Head of caudate nucleus (tissue), 42 donors: ENCODE data around the gene OR5D16.
"Not testable (repeated sequence)": the region's sequence is repeated elsewhere in the genome, so short reads cannot be mapped to it uniquely, and the experiment has no call there.

Experiments
- DNase-seq, 42 donors: peaks; one replicate each; pipeline versions ENCODE4 v3.0.0 to v3.0.0-alpha.2; 2020 to 2021; ENCODE audit warnings: mixed read lengths in 7 of 42
- intact Hi-C: fragments of 100-400 bp; cut with DNase I; formaldehyde crosslinking; loops from one replicate; pipeline ENCODE4 v1.15.0; 2022

The OR5D16 gene

GRCh38 chr11:55838452-55838851, at the start of gene OR5D16:
OR5D16 (plus strand) TSS chr11:55838752; CDS start chr11:55838752, 0 bp downstream.
- intact Hi-C loops: no loop called here
- no peak for DNase-seq

- intact Hi-C loops: no loop called here
- no peak for DNase-seq
Observed at GRCh38 chr11:55791606-55792005, 46.9 kb upstream of the OR5D16 start.

- intact Hi-C loops: no loop called here
- DNase-seq: no peak
Observed at GRCh38 chr11:55793321-55793720, 45.2 kb upstream of the OR5D16 start.

GRCh38 chr11:55795256-55795655, 43.3 kb upstream of the OR5D16 start, which contains the start of gene OR5D14:
OR5D14 (plus strand) TSS chr11:55795556; CDS start chr11:55795556, 0 bp downstream.
- intact Hi-C loops: no loop called here
- DNase-seq: no peak

- DNase-seq: no peak
- intact Hi-C loops: no loop called here
Observed at GRCh38 chr11:55806248-55806647, 32.3 kb upstream of the OR5D16 start.

- intact Hi-C loops: no loop called here
- no peak for DNase-seq
Observed at GRCh38 chr11:55811067-55811466, 27.5 kb upstream of the OR5D16 start, which contains the start of gene OR5L1. OR5L1 (plus strand) TSS chr11:55811367; CDS start chr11:55811467, 100 bp downstream.

GRCh38 chr11:55819330-55819729, 19.2 kb upstream of the OR5D16 start, which contains the start of gene OR5D18:
OR5D18 (plus strand) TSS chr11:55819630; CDS start chr11:55819630, 0 bp downstream.
- no peak for DNase-seq
- intact Hi-C loops: no loop called here

- no peak for DNase-seq
- intact Hi-C loops: no loop called here
Observed at GRCh38 chr11:55826919-55827318, 11.6 kb upstream of the OR5D16 start, which contains the start of gene OR5L2. OR5L2 (plus strand) TSS chr11:55827219; CDS start chr11:55827219, 0 bp downstream.

- intact Hi-C loops: no loop called here
Observed at GRCh38 chr11:55847453-55847852, 8.9 kb downstream of the OR5D16 start.

GRCh38 chr11:55849037-55849436, 10.5 kb downstream of the OR5D16 start:
- no peak for DNase-seq
- intact Hi-C loops: no loop called here

More at GRCh38 chr11:55847453-55847852, 8.9 kb downstream of the OR5D16 start:
- no peak for DNase-seq

- no peak for DNase-seq
- intact Hi-C loops: no loop called here
Observed at GRCh38 chr11:55852141-55852540, 13.6 kb downstream of the OR5D16 start.

- intact Hi-C loops: no loop called here
- DNase-seq: no peak
Observed at GRCh38 chr11:55854704-55855103, 16.2 kb downstream of the OR5D16 start.

- DNase-seq, intact Hi-C loops: not testable (repeated sequence)
Observed at GRCh38 chr11:55867354-55867753, 28.8 kb downstream of the OR5D16 start.

- intact Hi-C loops, DNase-seq: not testable (repeated sequence)
Observed at GRCh38 chr11:55872731-55873130, 34.2 kb downstream of the OR5D16 start.

GRCh38 chr11:55873146-55873545, 34.6 kb downstream of the OR5D16 start:
- intact Hi-C loops: not testable (repeated sequence)

GRCh38 chr11:55882997-55883396, 44.4 kb downstream of the OR5D16 start, which contains the start of gene TRIM51:
TRIM51 (plus strand) TSS chr11:55883297; CDS start chr11:55885429, 2,132 bp downstream.
- DNase-seq, intact Hi-C loops: not testable (repeated sequence)

More at GRCh38 chr11:55873146-55873545, 34.6 kb downstream of the OR5D16 start:
- DNase-seq: peak in 4 of 42 donors; percentile 8 to 38 (median 20)

- DNase-seq, intact Hi-C loops: not testable (repeated sequence)
Observed at GRCh38 chr11:55884995-55885394, 46.4 kb downstream of the OR5D16 start.

GRCh38 chr11:55885481-55885880, 46.9 kb downstream of the OR5D16 start:
- intact Hi-C loops, DNase-seq: not testable (repeated sequence)
